ENCODE results near the gene C1R.
A peak's percentile ranks its signal among the peaks of the same experiment; 100 is the strongest.
"Not testable (repeated sequence)": the region's sequence is repeated elsewhere in the genome, so short reads cannot be mapped to it uniquely, and the experiment has no call there.

Gene C1R

DNA sequence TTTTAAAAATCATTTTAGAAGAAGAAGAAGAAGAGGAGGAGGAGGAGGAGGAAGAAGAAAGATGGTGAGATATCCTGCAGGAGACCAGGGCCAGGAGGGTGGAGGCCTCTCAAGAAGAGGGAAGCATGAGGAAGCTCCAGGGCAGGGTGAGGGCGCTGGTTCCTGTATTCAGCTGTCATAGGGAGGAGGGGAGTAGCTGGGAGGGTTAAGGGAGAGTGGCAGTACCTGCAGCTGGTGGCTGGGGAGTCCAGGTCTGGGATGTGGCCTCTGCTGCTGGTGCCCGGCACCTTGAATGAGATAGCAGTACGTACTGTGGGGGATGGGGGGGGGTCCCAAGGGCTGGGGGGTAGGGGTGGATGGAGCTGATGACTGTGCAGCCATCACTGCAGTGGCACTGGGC lies 26.6 kb upstream of the C1R start:
- no peak for DNase-seq

DNA sequence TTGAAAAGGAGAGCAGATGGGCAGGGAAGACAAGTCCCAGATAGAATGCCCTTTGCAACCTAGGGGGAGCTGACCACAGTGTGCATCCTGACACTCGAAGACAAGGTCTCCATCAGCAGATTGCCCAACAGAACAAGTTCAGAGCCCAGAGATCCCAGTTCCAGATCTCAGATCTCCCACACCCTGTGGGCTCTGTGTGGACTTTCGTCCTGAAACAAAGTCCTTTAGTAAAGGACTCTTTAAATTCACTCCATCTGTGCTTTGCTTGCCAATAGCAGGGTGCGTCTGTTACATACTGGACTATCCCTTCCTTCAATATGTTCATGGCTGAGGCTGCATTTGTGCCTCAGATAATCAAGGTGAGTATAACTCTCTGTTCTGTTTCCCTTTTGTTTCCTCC lies 25.4 kb upstream of the C1R start:
- no peak for DNase-seq

DNA sequence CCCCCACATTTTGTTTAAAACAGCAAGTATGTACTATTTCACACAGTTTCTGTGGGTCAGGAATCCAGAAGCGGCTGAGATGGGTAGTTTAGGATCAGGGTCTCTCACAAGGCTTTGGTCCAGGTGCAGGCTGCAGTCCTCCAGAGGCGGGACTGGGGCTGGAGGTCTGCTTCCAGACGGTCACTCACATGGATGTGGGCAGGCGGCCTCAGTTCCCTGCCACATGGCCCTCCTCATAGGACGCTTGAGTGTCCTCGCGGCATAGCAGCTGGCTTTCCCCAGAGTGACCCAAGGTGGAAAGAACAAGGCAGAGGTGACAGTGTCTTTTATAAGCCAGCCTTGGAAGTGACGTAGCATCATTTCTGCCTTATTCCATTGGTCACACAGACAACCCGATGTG lies 24.7 kb upstream of the C1R start:
- no peak for DNase-seq

DNA sequence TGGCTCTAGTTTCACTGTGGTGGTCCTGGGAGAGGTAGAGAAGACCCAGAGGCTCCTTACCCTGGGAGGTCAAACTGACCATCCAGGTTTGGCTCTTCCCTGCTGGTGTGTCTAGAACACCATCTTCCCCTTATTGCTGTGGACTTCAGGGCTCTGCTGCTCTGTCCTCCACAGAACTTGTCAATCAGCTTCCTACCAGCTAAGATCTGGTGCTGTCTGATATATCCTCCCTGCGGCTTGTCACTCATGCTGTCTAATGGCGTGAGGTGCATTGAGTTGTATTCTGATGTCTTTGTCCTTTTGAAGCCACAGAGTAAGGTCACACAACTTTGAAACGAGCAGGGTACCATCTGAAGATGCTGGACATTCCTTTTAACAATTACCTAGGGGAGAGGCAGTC lies 24.0 kb upstream of the C1R start:
- DNase-seq, result no peak

DNA sequence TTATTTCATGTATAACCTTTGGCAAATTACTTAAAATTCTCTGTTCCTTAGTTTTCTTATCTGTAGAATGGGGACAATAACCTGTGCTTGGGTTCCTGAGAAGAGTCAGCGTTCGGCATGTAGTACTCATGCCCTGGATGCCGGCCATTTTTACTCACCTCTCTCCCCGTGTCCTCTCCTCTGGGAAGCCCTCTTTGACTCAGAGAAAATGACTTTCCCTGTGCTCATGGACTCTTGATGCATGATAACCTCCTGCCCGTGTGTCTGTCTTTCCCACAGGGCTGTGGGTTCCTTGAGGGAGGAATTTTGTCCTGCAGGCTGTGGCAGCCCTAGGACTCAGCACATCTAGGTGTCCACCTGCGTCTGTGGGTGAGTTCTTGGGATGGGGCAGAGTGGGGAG lies 22.6 kb upstream of the C1R start:
- no peak for DNase-seq

DNA sequence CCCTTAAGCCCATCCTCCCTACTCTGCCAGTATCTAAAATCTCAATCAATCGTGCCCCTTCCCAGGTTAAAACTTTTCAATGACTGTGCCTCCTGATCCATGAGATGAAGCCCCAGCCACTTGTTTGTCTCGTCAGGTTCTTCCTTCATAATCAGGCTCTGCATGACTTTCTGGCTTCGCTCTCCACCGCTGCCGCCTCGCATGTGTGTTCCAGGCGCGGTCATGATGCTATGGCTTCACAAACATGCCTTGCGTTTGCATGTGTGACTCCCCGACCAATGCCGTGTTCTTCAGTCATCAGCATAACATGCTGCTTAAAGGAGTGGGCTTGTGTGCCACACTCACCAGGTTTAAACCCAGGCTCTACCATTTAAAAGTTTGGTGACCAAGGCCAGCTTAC lies 21.8 kb upstream of the C1R start:
- no peak for DNase-seq

DNA sequence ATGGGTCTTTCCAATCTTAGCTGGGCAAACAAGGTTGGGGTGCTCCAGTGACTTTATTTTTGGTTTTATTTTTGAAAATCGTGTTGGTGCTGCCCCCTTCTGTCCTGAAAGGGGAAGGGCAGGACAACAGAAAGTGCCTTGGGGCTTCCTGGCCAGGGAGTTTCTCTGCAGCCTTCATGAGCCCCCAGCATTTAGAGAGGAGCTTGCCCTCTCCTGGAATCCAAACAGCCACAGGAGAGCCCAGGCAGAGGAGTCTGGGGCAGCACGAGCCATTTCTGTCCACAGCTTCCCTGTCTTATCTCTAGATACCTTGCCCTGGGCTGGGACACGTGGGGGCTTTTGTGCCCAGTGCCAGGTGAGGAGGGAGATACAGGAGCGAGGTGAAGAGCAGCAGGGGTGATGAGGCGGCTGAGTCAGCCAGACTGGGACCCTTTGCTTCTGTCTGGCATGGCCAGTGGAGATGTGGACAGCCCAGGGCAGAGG lies 21.2 kb upstream of the C1R start:
- DNase-seq, result peak; percentile 45

DNA sequence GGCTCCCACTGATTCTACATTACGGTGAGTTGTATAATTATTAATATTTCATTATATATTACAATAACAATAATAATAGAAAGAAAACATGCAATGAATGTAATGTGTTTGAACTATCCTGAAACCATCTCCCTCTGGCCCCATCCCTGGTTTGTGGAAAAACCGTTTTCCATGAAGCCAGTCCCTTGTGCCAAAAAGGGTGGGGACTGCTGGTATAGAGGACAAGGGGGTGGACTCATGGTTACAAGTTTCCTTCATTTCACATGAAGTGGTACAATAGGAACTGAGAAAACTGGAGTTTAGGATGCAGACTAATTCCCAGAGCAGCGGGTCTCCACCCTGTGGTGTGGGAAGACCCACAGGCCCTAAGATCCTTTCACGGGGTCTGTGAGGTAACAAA lies 19.8 kb upstream of the C1R start:
- no peak for DNase-seq

DNA sequence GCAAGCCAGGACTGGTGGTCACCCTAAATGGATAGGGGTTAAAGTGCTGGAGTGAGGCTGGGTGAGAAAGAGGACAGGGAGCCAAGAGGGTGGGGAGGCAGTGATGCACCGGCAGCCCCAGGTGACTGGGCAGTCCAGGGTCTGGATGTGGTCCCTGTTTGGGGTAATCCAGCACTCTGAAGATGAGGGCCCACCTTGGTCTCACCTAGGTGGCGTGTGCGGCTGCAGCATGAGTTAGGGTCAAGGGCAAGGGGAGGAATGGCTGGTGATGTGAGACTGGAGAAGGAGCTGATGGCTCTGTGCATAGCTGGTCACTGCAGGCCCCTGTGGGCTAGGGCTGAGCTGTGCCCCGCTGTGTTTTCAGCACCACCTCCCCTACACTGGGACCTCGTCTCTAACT lies 18.4 kb upstream of the C1R start:
- DNase-seq, result no peak

DNA sequence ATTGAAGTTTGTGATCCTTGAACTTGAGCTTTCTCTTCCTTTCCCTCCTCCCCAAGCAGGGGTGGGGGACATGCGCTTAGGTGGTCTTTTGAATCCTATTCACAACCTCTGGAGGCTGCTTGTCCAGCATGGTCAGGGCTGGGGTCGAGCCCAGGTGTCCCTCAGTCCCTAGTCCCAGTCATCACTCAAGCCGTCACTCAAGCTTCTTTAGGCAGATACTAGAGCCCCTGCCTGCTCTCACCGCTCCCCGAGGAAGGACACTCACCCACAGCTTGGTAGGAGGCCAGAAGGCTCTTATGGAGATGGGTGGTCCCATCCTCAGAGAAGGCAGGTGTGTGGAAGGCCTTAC lies 17.3 kb upstream of the C1R start:
- no peak for DNase-seq

DNA sequence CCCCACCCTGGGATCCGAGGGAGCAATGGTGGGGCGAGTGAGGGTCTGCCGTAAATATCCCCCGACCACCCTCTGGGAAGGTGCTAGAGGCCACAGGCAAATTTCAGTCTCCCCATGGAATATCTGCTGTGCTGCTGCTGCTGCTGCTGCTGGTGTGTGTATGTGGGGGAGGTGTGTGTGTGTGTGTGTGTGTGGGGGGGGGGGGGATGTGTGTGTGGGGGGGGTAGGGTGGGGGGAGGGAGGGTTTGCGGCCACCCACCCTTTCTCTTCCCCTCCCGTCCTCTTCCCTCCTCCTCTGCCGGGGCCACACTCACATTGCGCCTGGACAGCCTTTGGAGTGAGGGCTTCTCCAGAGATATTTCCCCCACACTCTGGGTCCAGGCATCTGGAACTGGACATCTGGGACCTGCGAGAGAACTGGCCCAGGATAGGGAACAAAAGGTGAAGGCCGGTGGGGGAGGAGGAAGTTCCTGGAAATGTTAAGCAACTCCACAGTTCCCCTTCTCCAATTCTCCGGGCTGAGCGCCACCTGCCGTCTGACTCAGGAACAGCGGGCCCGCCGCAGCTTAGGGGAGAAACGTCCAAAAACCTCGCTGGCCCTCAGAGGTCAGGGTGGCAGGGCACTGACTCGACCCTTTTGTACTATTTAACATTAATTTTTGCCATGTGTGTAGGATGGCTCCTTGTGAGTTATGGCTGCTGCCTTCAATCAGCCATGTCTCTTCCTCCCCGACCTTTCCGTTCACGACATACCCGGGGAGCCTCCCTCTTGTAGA lies 16.7 kb upstream of the C1R start, which contains the start of gene C1RL:
Gene C1RL (minus strand): TSS at position 419 of the 776 bp plus-strand sequence. CDS start 34 bp downstream, at position 385.
- peak; percentile 79 for DNase-seq

DNA sequence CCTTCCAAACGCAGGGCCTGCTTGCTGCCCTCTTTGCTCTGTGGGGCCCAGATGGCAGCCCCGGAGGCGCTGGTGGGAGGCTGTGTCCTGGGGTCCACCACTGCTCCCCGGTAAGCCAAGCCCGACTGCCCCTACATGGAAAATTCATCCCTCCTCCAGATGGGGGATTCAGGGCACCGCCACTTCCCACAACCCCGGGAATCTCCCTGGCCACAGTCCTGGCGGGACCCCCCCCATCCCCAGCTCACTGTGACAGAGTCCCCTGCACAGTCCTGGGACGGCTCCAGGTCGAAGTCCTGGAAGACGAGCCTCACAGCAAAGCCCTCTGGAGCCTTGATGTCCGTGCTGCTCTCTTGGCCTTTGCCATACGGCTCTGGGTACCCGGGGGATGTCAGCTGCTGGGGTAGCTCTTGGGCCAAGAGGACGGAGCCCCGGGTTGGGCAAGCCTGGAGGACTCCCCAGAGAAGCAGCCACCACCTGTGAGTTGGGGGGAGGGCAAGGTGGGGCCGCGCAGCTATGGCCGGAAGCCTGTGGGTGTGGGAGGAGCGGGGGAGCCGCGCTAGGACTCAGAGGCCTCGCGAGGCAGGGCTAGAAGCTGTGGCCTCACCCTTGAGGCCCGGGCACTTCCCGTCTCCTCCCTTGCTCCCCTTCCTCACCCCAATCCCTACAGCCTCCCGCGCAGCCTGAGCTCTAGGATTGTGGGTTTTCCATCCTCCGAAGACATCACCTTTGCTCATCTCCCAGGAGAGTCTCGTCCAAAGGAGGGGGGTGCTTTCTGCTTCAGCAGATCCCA lies 16.0 kb upstream of the C1R start:
- DNase-seq, result peak; percentile 51

DNA sequence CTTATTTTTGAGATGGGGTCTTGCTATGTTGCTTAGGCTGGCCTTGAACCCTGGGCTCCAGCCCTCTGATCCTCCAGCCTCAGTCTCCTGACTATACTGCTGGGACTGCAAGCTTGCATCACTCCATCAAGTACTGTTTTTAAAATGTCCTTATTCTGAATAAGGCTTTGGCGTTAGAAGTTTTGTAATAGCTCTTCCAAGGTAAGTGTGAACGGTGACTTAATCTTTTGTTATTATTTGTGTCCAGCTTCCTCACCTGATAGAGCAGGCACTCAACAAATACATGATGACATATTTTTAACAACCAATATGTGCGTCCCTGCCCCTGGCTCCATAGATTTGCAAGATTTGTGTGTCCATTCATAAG lies 15.4 kb upstream of the C1R start:
- peak; percentile 2 for DNase-seq

DNA sequence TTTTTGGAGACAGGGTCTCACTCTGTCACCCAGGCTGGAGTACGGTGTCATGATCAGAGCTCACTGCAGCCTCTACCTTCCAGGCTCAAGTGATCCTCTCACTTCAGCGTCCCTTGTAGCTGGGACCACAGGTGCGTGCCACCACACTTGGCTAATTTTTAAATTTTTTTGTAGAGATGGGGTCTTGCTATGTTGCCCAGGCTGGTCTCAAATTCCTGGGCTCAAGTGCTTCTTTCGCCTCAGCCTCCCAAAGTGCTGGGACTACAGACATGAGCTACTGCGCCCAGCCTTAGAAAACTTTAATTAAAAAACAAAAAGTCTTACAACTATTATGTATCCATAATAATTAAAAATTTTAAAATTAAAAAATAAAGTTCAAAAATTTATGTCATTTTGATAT lies 14.9 kb upstream of the C1R start:
- DNase-seq, result not testable (repeated sequence)

DNA sequence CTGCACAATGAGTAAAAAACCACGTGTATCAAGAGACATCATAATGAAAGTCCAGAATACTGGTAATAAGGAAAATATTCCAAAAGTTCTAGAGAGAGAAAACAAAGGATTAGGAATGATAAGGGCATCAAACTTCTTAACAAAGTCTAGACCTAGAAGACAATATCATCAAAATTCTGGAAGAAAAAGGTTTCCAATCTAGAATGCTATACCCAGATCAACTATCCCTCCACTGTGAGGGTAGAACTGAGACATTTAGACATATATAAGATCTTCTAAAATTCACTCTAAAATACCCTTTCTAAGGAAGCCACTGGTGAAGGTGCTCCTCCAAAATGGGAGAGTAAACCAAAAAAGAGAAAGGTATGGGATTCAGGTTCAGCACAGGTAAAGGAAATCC lies 13.8 kb upstream of the C1R start:
- no peak for DNase-seq

DNA sequence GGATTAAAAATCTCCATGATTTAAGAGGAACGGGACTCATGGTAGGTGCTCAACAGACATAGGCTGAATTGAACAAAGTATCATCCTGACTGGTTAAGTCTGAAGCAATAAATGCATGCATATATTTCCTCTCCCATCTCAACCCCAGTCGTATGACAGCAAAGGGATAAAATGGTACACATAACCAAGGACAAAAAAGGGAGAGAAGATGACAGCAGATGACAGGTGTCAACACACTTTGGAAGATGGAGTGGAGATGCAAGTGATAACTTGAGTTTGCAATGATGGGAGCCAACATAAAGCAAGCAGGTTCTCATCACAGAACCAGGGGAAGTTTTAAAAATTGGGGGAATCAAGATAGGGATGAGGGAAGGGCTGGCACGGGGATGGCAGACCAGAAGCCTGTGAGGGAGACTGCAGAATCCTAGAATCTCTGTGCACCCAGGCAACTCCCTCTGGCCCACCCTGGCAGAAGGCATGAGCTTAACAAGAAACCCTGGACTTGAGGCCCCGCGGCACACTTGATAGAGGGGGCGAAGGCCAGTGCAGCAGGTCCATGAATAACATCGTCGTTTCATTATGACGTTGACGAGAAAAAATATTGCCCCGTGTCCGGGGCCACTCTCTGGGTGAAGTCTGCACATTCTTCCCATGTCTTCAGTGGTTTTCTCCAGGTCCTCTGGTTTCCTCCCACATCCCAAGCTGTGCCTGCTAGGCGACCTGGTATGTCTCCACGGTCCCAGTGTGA lies 11.8 kb upstream of the C1R start:
- no peak for DNase-seq

DNA sequence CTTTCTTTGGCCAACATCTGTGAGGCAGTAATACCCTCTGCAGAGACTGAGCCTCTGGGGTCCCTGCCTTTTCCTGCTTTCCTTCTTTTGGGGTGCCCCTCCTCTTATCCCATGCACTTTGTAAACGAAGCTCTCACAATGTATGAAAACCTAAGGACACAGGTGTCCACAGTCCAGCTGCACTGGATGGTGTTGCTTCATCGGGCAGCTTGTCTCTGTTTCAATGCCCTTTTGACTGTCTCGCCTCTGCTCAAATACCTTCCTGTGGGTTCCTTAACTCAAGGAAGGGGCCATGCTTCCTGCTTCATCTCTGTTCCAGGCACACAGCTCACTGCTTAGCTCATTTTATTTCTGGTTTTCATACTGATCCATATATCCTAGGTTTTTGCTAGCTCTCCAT lies 10.3 kb upstream of the C1R start:
- no peak for DNase-seq

DNA sequence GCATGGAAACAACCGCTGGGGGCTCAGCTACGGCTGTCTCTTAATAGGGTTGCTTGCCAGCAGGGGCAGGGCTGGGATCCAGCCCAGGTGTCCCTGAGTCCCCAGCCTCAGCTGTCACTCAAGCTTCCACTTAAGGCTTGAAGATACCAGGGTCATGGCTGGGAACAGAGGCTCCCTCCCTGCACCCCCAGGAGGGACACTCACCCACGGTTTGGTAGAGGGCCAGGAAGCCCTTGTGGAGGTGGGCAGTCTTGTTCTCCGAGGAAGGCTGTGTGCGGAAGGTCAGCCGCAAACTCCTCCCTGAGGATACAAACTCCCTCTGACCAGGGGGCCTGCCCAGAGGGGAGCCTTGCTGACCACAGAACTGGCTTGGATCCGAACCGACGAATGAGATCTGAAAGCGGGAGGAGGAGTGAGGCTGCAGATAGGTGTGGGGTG lies 9.5 kb upstream of the C1R start:
- no peak for DNase-seq

DNA sequence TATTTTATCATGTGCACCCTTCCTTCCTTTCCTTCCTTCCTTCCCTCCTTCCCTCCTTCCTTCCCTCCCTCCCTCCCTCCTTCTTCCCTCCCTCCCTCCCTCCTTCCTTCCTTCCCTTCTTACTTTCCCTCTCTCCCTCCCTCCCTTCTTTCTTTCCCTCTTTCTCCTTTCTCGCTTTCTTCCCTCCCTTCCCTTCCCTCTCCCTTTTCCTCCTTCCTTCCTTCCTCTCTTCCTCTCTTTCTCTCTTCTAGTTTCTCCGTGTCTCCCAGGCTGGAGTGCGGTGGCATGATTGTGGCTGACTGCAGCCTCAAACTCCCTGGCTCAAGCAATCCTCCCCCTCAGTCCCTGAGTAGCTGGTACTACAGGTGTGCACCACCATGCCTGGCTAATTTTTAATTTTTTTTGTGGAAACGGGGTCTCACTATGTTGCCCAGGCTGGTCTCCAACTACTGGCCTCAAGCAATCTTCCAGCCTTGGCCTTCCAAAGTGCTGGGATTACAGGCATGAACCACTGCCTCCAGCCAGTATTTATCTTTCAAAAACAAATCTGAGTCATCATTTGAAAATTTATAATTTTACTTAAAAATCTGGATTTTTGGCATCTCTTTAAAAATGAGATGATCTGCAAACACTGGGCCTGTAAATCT lies 8.9 kb upstream of the C1R start:
- no peak for DNase-seq

DNA sequence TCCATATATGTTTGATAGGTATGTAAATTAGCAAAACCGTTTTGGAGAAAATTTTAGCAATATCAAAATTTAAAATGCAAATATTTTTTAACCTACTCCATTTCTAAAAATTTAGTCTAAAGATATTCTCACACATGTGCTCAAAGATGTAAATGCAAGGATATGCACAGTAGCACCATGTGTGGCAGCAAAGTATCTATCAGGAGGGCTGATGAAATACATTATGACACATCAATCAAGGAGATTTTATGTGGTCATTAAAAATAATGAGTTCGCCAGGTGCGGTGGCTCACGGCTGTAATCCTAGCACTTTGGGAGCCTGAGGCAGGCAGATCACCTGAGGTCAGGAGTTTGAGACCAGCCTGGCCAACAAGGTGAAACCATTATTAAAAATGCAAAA lies 8.0 kb upstream of the C1R start:
- peak; percentile 41 for DNase-seq

DNA sequence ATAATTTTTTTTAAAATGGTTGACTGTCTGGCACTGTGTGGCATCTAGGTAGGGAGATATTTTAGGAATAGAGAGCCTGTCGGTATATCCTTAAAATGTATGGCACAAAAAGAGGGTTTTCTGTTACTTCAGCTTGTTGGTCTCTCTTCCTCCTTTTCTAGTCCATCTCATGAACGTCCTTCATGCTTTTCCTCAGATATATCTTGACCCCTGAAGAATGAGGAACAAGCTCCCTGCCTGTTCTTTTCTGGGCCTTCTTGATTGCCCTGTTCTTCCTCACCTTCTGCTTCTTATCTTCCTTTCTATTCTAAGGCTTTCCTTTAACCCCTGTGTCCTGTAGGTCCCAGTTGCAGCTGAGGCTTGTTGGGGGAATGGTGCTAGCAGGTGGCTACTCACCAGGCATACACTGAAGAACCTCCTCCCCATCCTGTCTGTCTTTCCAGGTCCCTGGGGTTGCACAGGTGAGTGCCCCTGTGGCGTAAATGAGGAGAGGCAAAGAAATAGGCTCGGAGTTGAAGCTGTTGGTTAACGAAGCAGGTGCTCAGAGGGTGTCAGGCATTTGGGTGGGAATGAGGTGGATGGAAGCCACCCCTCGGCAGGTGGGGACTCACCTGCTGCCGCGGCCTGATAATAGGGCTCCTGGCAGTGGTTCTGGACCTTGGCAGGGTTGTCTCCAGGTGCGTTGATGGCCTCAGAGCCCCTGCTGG lies 7.2 kb upstream of the C1R start:
- DNase-seq, result peak; percentile 81

DNA sequence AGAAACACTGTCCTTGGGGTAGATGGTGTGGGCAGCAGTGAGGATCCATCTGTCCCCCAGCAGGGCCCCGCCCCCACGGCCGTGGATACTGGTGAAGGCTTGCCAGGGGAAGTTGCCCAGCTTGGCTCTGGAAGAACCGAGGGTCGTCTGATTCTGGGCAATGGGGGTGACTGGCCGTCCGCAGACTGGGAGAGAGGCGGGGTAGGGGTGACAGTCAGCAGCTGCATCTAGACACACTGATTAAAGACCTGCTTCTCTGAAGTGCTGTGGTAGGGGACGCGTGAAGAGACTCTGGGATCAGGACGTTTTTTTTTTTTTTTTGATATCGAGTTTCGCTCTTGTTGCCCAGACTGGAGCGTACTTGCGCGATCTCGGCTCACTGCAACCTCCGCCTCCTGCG lies 4.7 kb upstream of the C1R start:
- DNase-seq, result peak; percentile 7
